Mesenchymal stem cell (in vitro differentiated cells and primary cell): ENCODE data around the gene MCOLN2.

Experiments used
- DNase-seq: peaks from one replicate; pipeline ENCODE4 v3.0.0-alpha.2; 2013
- H2AFZ ChIP-seq: one replicate; pipeline ENCODE4 v1.6.1; 2013; ENCODE audit warnings: low read depth, mild to moderate bottlenecking, control low read depth, inconsistent platforms, low read length, moderate library complexity
- H2AK5ac ChIP-seq: 2 replicates; pipeline ENCODE4 v1.6.1; 2013; ENCODE audit warnings: low read length, moderate library complexity, mild to moderate bottlenecking, inconsistent platforms; ENCODE audit not compliant: severe bottlenecking
- H2BK120ac ChIP-seq: one replicate; pipeline ENCODE4 v1.6.1; 2013; ENCODE audit warnings: low read depth, mild to moderate bottlenecking, inconsistent platforms, low read length, moderate library complexity
- H2BK12ac ChIP-seq, 2 experiments: one replicate each; pipeline ENCODE4 v1.6.1; 2013; ENCODE audit warnings: inconsistent platforms in 2 of 2, low read length in 2 of 2, mild to moderate bottlenecking in 2 of 2, moderate library complexity in 2 of 2, control low read depth in 1 of 2
- H2BK15ac ChIP-seq: one replicate; pipeline ENCODE4 v1.6.1; 2013; ENCODE audit warnings: mild to moderate bottlenecking, low read depth, inconsistent platforms; ENCODE audit not compliant: poor library complexity, severe bottlenecking
- H2BK5ac ChIP-seq: 2 replicates; pipeline ENCODE4 v1.6.1; 2013; ENCODE audit warnings: low read depth, mild to moderate bottlenecking, low read length, control low read depth, inconsistent platforms; ENCODE audit not compliant: poor library complexity, severe bottlenecking
- H3K14ac ChIP-seq, 2 experiments: one replicate each; pipeline ENCODE4 v1.6.1; 2013; ENCODE audit warnings: inconsistent platforms in 2 of 2, low read length in 2 of 2, control low read depth in 1 of 2, mild to moderate bottlenecking in 1 of 2, moderate library complexity in 1 of 2
- H3K18ac ChIP-seq, 2 experiments: one replicate each; pipeline ENCODE4 v1.6.1; 2013; ENCODE audit warnings: inconsistent platforms in 2 of 2, low read length in 2 of 2, control low read depth in 1 of 2, low read depth in 1 of 2, mild to moderate bottlenecking in 1 of 2
- H3K23ac ChIP-seq, 2 experiments: one replicate each; pipeline ENCODE4 v1.6.1; 2013; ENCODE audit warnings: inconsistent platforms in 2 of 2, low read length in 2 of 2, mild to moderate bottlenecking in 2 of 2, moderate library complexity in 2 of 2, control low read depth in 1 of 2
- H3K27ac ChIP-seq: 2 replicates; pipeline ENCODE4 v1.5.1; 2013; ENCODE audit warnings: mild to moderate bottlenecking, moderate library complexity, low read length, control low read depth, inconsistent platforms; ENCODE audit not compliant: poor library complexity, severe bottlenecking
- H3K27me3 ChIP-seq, 2 experiments: 2 replicates each; pipeline versions ENCODE4 v1.6.1 to v1.7.0; 2013; ENCODE audit warnings: low read length in 2 of 2, mild to moderate bottlenecking in 2 of 2, moderate library complexity in 2 of 2, control low read depth in 1 of 2, inconsistent platforms in 1 of 2; ENCODE audit not compliant: control insufficient read depth in 1 of 2, insufficient read depth in 1 of 2
- H3K36me3 ChIP-seq, 2 experiments: 2 replicates each; pipeline versions ENCODE4 v1.6.1 to v1.7.0; 2013; ENCODE audit warnings: low read length in 2 of 2, control low read depth in 1 of 2, inconsistent platforms in 1 of 2, low read depth in 1 of 2, mild to moderate bottlenecking in 1 of 2; ENCODE audit not compliant: insufficient read depth in 2 of 2, control insufficient read depth in 1 of 2
- H3K4ac ChIP-seq, 2 experiments: one replicate each; pipeline ENCODE4 v1.6.1; 2013; ENCODE audit warnings: inconsistent platforms in 2 of 2, low read length in 2 of 2, mild to moderate bottlenecking in 2 of 2, moderate library complexity in 2 of 2, control low read depth in 1 of 2, low read depth in 1 of 2
- H3K4me1 ChIP-seq: 2 replicates; pipeline ENCODE4 v1.6.1; 2013; ENCODE audit warnings: low read depth, low read length, control low read depth; ENCODE audit not compliant: control insufficient read depth, insufficient read depth
- H3K4me2 ChIP-seq: 2 replicates; pipeline ENCODE4 v1.6.1; 2013; ENCODE audit warnings: low read length, mild to moderate bottlenecking, inconsistent platforms; ENCODE audit not compliant: poor library complexity, severe bottlenecking
- H3K4me3 ChIP-seq, 2 experiments: 2 replicates each; pipeline versions ENCODE4 v1.5.1 to v1.7.0; 2013; ENCODE audit warnings: low read length in 2 of 2, mild to moderate bottlenecking in 2 of 2, control low read depth in 1 of 2, low read depth in 1 of 2; ENCODE audit not compliant: insufficient read depth in 1 of 2
- H3K79me1 ChIP-seq: replicated peaks from 2 replicates; pipeline ENCODE4 v1.6.1; 2013; ENCODE audit warnings: mild to moderate bottlenecking, control low read depth, low read length, inconsistent platforms; ENCODE audit not compliant: poor library complexity, severe bottlenecking
- H3K9ac ChIP-seq: 2 replicates; pipeline ENCODE4 v1.7.0; 2013; ENCODE audit warnings: mild to moderate bottlenecking, low read length, moderate library complexity
- H3K9me3 ChIP-seq: 2 replicates; pipeline ENCODE4 v1.7.0; 2013; ENCODE audit warnings: mild to moderate bottlenecking, low read length; ENCODE audit not compliant: control insufficient read depth
- H4K8ac ChIP-seq: one replicate; pipeline ENCODE4 v1.6.1; 2013; ENCODE audit warnings: inconsistent platforms, mild to moderate bottlenecking, low read length, moderate library complexity
- H4K91ac ChIP-seq: one replicate; pipeline ENCODE4 v1.6.1; 2013; ENCODE audit warnings: mild to moderate bottlenecking, low read length, inconsistent platforms
- WGBS: methylation state at CpG from one replicate; pipeline ENCODE4 v1.1.7; 2013; ENCODE audit warnings: mixed read lengths; 5-methylcytosine and 5-hydroxymethylcytosine counted together

The MCOLN2 gene

DNA sequence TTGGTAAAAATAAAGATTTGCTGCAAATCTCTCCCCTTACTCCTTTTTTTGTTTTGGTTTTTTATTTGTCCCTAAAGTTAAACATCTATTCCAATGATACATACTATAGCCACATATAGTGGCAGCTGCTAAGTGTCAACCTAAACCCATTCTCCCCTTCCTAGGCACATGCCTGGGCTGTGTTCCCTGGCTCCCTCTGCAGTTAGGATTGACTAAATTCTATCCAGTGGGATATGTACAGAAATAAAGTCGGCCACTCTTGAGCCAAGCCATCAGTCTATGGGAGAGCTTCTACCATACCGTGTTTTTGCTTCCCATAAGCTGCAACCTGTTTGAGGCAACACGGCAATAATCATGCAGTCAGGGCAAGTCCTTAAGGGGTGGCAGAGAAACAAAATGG is 27.8 kb upstream of the MCOLN2 start:
- peaks cover 0 to 18% of the 10 kb centered on the region in 2 experiments for H3K27me3 ChIP-seq
- no peak overlapping the region for H3K4ac ChIP-seq
- no peak overlapping the region for H4K8ac ChIP-seq
- no peak overlapping the region for H2BK12ac ChIP-seq
- H3K36me3 ChIP-seq: no peaks in the 10 kb centered on the region
- no peak overlapping the region for H2AK5ac ChIP-seq
- H3K27ac ChIP-seq: no peak overlapping the region
- H3K23ac ChIP-seq: no peak overlapping the region
- no peak overlapping the region for H3K9ac ChIP-seq
- H3K79me1 ChIP-seq: no peaks in the 10 kb centered on the region
- H3K14ac ChIP-seq: no peak overlapping the region
- H2BK120ac ChIP-seq: no peak overlapping the region
- no peak overlapping the region for H4K91ac ChIP-seq
- no peak overlapping the region for H3K4me2 ChIP-seq
- H2BK5ac ChIP-seq: no peak overlapping the region
- H3K4me1 ChIP-seq: no peaks in the 10 kb centered on the region
- no peak overlapping the region for H2AFZ ChIP-seq
- WGBS: 95% methylated on average over 3 of the region's 3 CpGs
- DNase-seq: no peak
- no peak overlapping the region for H2BK15ac ChIP-seq
- no peaks in the 10 kb centered on the region for H3K9me3 ChIP-seq
- no peak overlapping the region for H3K18ac ChIP-seq
- no peak overlapping the region for H3K4me3 ChIP-seq

DNA sequence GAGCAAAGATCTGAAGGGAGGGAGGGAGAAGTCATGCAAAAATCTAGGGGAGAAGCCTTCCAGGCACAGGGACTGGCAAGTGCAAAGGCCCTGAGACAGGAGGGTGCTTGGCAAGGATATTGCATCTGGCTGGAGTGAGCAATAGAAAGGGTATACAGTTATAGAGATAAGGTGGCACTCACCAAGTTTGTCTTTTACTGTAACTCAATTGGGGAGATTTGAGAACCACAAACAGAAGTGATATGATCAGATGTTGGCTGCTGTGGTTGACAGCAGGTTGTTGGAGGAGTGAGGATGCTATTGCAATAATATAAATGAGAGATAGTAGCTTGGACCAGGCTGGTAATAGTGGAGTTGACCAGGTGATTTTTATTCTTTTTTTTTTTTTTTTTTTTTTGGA is 25.8 kb upstream of the MCOLN2 start:
- Histone ChIP-seq H3K18ac (no peak overlapping the region), H2BK12ac (no peak overlapping the region), H3K23ac (no peak overlapping the region), H2AK5ac (no peak overlapping the region), H2BK120ac (no peak overlapping the region), H4K8ac (no peak overlapping the region), H3K27ac (no peak overlapping the region), H2BK15ac (no peak overlapping the region), H3K4ac (no peak overlapping the region), H3K27me3 (peaks cover 0 to 24% of the 10 kb centered on the region in 2 experiments), H3K14ac (no peak overlapping the region), H3K4me1 (no peaks in the 10 kb centered on the region), H4K91ac (no peak overlapping the region), H3K79me1 (no peaks in the 10 kb centered on the region), H3K4me2 (no peak overlapping the region), H3K9me3 (no peaks in the 10 kb centered on the region), H3K4me3 (no peak overlapping the region), H3K36me3 (no peaks in the 10 kb centered on the region), H3K9ac (no peak overlapping the region), H2BK5ac (no peak overlapping the region), H2AFZ (no peak overlapping the region)
- DNase-seq: no peak

DNA sequence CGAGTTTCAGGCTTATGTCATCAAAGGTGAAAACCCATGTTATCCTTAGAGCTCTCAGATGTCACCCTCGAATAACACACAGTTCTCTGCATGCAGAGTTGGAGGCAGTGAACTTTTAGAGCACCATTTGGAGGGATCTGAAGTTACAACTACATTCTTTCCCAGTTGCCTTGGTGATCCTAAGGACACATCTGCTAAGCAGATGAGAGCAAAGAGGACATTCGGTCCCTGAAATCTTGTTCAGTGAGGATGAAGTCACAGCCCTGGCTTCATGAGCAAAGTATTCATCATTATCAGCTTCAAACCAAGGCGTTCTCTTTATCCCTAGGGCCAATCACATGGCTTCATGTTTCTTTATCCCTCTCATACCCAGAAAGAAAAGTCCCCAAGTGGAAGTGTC is 23.1 kb upstream of the MCOLN2 start:
- H2BK5ac ChIP-seq: no peak overlapping the region
- H3K27me3 ChIP-seq: peaks cover 0 to 24% of the 10 kb centered on the region in 2 experiments
- H3K4me3 ChIP-seq: no peak overlapping the region
- H3K4me2 ChIP-seq: no peak overlapping the region
- 66% methylated on average over 4 of the region's 4 CpGs for WGBS
- H3K79me1 ChIP-seq: no peaks in the 10 kb centered on the region
- no peak overlapping the region for H2BK12ac ChIP-seq
- no peaks in the 10 kb centered on the region for H3K4me1 ChIP-seq
- H3K36me3 ChIP-seq: no peaks in the 10 kb centered on the region
- no peak overlapping the region for H2AK5ac ChIP-seq
- H3K23ac ChIP-seq: no peak overlapping the region
- H2BK120ac ChIP-seq: no peak overlapping the region
- no peak overlapping the region for H4K91ac ChIP-seq
- H3K18ac ChIP-seq: no peak overlapping the region
- H3K9ac ChIP-seq: no peak overlapping the region
- DNase-seq: no peak
- no peak overlapping the region for H2BK15ac ChIP-seq
- no peak overlapping the region for H3K27ac ChIP-seq
- no peak overlapping the region for H3K4ac ChIP-seq
- H3K14ac ChIP-seq: no peak overlapping the region
- no peak overlapping the region for H4K8ac ChIP-seq
- no peaks in the 10 kb centered on the region for H3K9me3 ChIP-seq
- H2AFZ ChIP-seq: no peak overlapping the region

DNA sequence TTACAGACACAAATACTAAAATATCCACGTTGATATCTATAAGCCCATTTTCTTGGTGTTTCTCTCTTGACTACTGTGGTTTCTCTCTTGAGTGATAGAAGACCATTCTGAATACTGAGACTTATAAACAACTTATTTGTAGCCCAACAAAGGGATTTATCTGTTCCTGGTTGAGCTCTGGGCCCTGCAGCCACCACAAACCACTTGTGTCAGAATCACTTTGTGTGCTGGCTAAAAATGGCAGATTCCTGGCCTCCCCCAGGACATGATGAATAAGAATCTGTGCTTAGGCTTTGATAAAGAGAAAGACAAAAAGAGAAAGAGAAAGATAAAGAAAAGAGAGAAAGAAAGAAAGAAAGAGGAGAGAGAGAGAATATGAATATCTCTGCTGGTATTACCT is 18.9 kb upstream of the MCOLN2 start:
- Histone ChIP-seq H2AFZ (no peak overlapping the region), H3K36me3 (no peaks in the 10 kb centered on the region), H3K27me3 (peaks cover 0 to 11% of the 10 kb centered on the region in 2 experiments), H3K9me3 (no peaks in the 10 kb centered on the region), H3K4ac (no peak overlapping the region), H3K4me2 (no peak overlapping the region), H3K4me3 (no peak overlapping the region), H3K18ac (no peak overlapping the region), H2BK15ac (no peak overlapping the region), H2BK120ac (no peak overlapping the region), H3K27ac (no peak overlapping the region), H3K14ac (no peak overlapping the region), H2AK5ac (no peak overlapping the region), H2BK5ac (no peak overlapping the region), H3K4me1 (no peaks in the 10 kb centered on the region), H4K8ac (no peak overlapping the region), H3K9ac (no peak overlapping the region), H4K91ac (no peak overlapping the region), H3K23ac (no peak overlapping the region), H2BK12ac (no peak overlapping the region), H3K79me1 (no peaks in the 10 kb centered on the region)
- DNase-seq: no peak
- WGBS: 86% methylated on average over 1 of the region's 1 CpG
